Measurements from ENCODE around the gene PLBD2. TPM values are rescaled to one million over a fixed set of nuclear protein-coding genes. Genes with fewer than 3 reads are reported as not detected.

Gene PLBD2
- polyA plus RNA-seq, 4 donors, result 2.2 to 32.4 (median 6.7) TPM

DNA sequence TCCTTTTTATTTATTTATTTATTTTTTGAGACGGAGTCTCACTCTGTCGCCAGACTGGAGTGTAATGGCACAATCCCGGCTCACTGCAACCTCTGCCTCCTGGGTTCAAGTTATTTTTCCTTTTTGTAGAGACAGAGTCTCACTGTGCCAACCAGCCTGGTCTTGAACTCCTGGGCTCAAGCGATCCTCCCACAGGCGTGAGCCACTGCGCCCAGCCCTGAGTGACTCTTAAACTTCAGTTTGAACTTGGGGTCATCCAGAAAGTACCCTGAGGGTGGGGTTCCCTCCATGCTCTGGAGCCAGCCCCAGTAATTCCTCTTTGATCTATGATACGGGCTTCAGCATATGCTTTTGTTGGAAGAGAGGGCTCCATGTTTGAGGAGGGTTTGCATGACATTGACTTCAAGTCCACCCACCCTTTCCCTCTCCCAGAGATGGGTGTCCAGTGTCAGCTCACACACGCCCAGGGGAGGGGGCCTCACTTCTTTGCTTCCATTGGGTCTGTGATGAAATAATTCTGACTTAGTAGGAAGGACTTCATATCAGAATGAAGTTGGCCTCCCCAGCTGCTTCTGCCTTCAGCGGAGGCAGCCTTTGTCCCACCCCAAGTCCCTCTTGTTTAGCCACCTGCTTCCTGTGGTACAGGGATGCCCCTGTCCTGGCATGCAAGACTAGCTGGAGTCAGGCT is 33.4 kb downstream of the PLBD2 start:
- Histone ChIP-seq H3K4me3 (ENCODE audit: low read depth in 1 of 3, low read length in 3 of 3) (no peak overlapping the region), H3K36me3 (ENCODE audit: control insufficient read depth in 3 of 3, insufficient read depth in 2 of 3, low read depth in 1 of 3, low read length in 3 of 3) (peaks cover 0 to 24% (median 0%) of the 10 kb centered on the region in 3 donors), H3K27me3 (ENCODE audit: control insufficient read depth in 3 of 3, insufficient read depth in 3 of 3, low read length in 3 of 3) (no peaks in the 10 kb centered on the region), H3K4me1 (ENCODE audit: control insufficient read depth in 3 of 3, insufficient read depth in 2 of 3, low read depth in 1 of 3, low read length in 2 of 3) (no peaks in the 10 kb centered on the region), H3K27ac (ENCODE audit: low read depth in 1 of 3, low read length in 2 of 3) (no peak overlapping the region), H3K9me3 (ENCODE audit: control insufficient read depth in 2 of 2, insufficient read depth in 1 of 2, low read depth in 1 of 2, low read length in 1 of 2) (peaks cover 0 to 4% of the 10 kb centered on the region in 2 donors)
- WGBS, 3 donors, result 88 to 93% (median 92%) methylated on average over 9 of the region's 9 CpGs
- FAIRE-seq (no peak), DNase-seq (no peak)

DNA sequence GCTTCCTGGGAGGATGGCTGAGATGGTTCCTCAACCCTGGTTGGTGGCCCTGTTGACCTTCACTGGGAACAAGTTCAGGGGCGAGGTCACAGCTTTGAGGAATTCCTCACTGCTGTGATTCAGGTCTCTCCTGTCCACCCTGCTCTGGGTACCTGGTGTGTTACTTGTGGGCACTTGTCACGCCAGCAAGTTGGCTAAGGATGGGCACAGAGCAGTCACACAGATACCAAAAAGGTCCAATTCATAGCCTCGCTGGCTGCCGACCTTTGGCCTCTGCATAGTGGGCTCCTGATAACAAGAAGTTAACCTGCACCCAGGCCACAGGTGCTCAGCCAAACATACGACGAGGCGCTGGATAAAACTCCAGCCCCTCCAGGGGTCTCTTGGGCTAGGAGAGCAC is 34.1 kb downstream of the PLBD2 start:
- no peaks in the 10 kb centered on the region for H3K27me3 ChIP-seq (ENCODE audit: control insufficient read depth in 3 of 3, insufficient read depth in 3 of 3, low read length in 3 of 3)
- FAIRE-seq (no peak), DNase-seq (no peak)
- no peaks in the 10 kb centered on the region for H3K4me1 ChIP-seq (ENCODE audit: control insufficient read depth in 3 of 3, insufficient read depth in 2 of 3, low read depth in 1 of 3, low read length in 2 of 3)
- no peak overlapping the region for H3K27ac ChIP-seq (ENCODE audit: low read depth in 1 of 3, low read length in 2 of 3)
- peaks cover 0 to 4% of the 10 kb centered on the region in 2 donors for H3K9me3 ChIP-seq (ENCODE audit: control insufficient read depth in 2 of 2, insufficient read depth in 1 of 2, low read depth in 1 of 2, low read length in 1 of 2)
- WGBS, 3 donors, result 37 to 69% (median 64%) methylated on average over 7 of the region's 7 CpGs
- H3K36me3 ChIP-seq (ENCODE audit: control insufficient read depth in 3 of 3, insufficient read depth in 2 of 3, low read depth in 1 of 3, low read length in 3 of 3), result peaks cover 0 to 16% (median 0%) of the 10 kb centered on the region in 3 donors
- H3K4me3 ChIP-seq (ENCODE audit: low read depth in 1 of 3, low read length in 3 of 3), result no peak overlapping the region

DNA sequence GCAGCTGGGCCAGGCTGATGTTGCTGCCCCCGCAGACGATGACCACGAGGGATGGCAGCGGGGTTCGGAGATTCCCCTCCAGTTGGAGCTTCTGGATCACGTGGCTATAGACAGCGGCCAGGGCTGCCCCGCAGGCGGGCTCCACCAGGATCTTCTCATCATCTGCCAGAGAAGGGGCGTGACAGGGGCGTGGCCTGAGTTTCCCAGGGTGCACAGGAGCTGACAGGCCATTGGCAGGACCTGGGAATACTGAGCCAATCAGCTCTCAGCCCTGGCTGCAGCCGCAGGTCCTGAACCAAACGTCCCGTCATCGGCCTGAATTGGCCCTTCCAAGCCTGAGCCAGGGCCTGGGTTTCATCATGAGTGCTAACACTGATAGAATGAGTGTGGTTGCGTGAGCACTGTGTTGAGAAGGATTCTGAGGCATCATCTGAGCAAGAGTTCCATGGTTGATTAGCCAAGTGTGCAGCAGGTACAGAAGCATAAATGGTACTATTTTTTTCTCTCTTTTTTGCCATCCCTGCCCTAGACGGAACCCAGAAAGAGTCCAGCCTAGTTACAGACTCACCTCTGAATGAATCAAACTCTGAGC is 34.7 kb downstream of the PLBD2 start:
- Histone ChIP-seq H3K27me3 (ENCODE audit: control insufficient read depth in 3 of 3, insufficient read depth in 3 of 3, low read length in 3 of 3) (no peaks in the 10 kb centered on the region), H3K9me3 (ENCODE audit: control insufficient read depth in 2 of 2, insufficient read depth in 1 of 2, low read depth in 1 of 2, low read length in 1 of 2) (peaks cover 0 to 4% of the 10 kb centered on the region in 2 donors), H3K36me3 (ENCODE audit: control insufficient read depth in 3 of 3, insufficient read depth in 2 of 3, low read depth in 1 of 3, low read length in 3 of 3) (peaks cover 0 to 13% (median 0%) of the 10 kb centered on the region in 3 donors), H3K27ac (ENCODE audit: low read depth in 1 of 3, low read length in 2 of 3) (no peak overlapping the region), H3K4me1 (ENCODE audit: control insufficient read depth in 3 of 3, insufficient read depth in 2 of 3, low read depth in 1 of 3, low read length in 2 of 3) (no peaks in the 10 kb centered on the region), H3K4me3 (ENCODE audit: low read depth in 1 of 3, low read length in 3 of 3) (no peak overlapping the region)
- WGBS, 3 donors, result 70 to 74% (median 71%) methylated on average over 17 of the region's 17 CpGs
- FAIRE-seq (no peak), DNase-seq (no peak)

DNA sequence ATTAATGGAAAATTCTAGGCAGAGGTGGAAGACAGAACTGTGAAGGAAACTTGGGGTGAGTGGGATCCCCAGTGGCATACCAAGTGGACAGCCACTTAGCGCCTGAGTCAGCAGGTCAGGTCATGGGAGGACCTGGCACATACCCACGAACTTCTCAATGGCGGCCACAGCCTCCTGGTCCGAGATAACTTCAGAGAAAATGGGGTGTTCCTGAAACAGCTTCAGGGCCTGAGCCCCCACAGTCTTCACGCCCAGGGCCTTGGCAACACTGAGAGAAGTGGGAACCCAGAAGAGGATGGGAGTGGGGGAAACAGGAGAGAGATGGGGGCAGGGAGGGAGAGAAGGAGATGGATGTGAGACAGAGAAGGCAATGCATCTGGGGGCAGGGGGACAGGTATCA is 35.4 kb downstream of the PLBD2 start:
- WGBS, 3 donors, result 77 to 86% (median 86%) methylated on average over 5 of the region's 5 CpGs
- Histone ChIP-seq H3K9me3 (ENCODE audit: control insufficient read depth in 2 of 2, insufficient read depth in 1 of 2, low read depth in 1 of 2, low read length in 1 of 2) (peaks cover 0 to 4% of the 10 kb centered on the region in 2 donors), H3K4me3 (ENCODE audit: low read depth in 1 of 3, low read length in 3 of 3) (no peak overlapping the region), H3K36me3 (ENCODE audit: control insufficient read depth in 3 of 3, insufficient read depth in 2 of 3, low read depth in 1 of 3, low read length in 3 of 3) (peaks cover 0 to 7% (median 0%) of the 10 kb centered on the region in 3 donors), H3K27ac (ENCODE audit: low read depth in 1 of 3, low read length in 2 of 3) (no peak overlapping the region), H3K4me1 (ENCODE audit: control insufficient read depth in 3 of 3, insufficient read depth in 2 of 3, low read depth in 1 of 3, low read length in 2 of 3) (no peaks in the 10 kb centered on the region), H3K27me3 (ENCODE audit: control insufficient read depth in 3 of 3, insufficient read depth in 3 of 3, low read length in 3 of 3) (no peaks in the 10 kb centered on the region)
- DNase-seq (no peak), FAIRE-seq (no peak)

DNA sequence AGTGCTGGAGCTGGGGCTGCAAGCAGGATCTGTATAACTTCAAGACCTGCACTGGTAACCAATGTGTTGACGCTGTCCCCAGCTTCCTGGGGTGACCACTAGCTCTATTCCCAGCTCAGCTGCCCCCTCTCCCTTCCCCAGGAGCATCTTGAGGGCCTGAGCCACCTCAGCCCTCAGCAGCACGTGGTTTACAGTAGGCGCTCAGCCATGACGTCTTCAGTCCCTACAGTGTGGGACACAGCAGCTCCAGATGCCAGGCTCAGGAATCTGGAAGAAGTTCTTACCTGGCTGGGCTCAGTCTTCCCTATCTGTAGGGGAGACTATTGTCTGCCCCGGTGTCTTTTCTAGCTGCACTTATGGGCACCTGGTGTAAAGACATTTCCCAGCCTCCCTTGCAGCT is 36.7 kb downstream of the PLBD2 start:
- no peaks in the 10 kb centered on the region for H3K4me1 ChIP-seq (ENCODE audit: control insufficient read depth in 3 of 3, insufficient read depth in 2 of 3, low read depth in 1 of 3, low read length in 2 of 3)
- 78 to 83% (median 81%) methylated on average over 5 of the region's 5 CpGs for WGBS, 3 donors
- H3K9me3 ChIP-seq (ENCODE audit: control insufficient read depth in 2 of 2, insufficient read depth in 1 of 2, low read depth in 1 of 2, low read length in 1 of 2), result peaks cover 0 to 4% of the 10 kb centered on the region in 2 donors
- H3K4me3 ChIP-seq (ENCODE audit: low read depth in 1 of 3, low read length in 3 of 3), result no peak overlapping the region
- H3K36me3 ChIP-seq (ENCODE audit: control insufficient read depth in 3 of 3, insufficient read depth in 2 of 3, low read depth in 1 of 3, low read length in 3 of 3), result peaks cover 0 to 2% (median 0%) of the 10 kb centered on the region in 3 donors
- no peak overlapping the region for H3K27ac ChIP-seq (ENCODE audit: low read depth in 1 of 3, low read length in 2 of 3)
- no peak for FAIRE-seq
- no peak for DNase-seq
- H3K27me3 ChIP-seq (ENCODE audit: control insufficient read depth in 3 of 3, insufficient read depth in 3 of 3, low read length in 3 of 3), result no peaks in the 10 kb centered on the region

DNA sequence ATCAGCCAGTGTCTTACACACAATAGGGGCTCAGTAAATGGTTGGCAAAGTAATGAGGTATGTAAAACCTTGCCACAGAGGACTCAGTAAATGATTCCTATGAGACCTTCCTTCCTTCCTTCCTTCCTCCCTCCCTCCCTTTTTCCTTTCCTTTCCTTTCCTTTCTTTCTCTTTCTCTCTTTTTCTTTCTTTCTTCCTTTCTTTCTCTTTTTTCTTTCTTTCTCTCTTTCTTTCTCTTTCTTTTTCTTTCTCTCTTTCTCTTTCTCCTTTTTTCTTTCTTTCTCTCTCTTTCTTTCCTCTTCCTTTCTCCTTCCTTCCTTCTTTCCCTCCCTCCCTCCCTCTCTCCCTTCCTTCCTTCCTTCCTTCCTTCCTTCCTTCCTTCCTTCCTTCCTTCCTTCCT is 37.8 kb downstream of the PLBD2 start:
- Histone ChIP-seq H3K36me3 (ENCODE audit: control insufficient read depth in 3 of 3, insufficient read depth in 2 of 3, low read depth in 1 of 3, low read length in 3 of 3) (peaks cover 0 to under 1% (median 0%) of the 10 kb centered on the region in 3 donors), H3K9me3 (ENCODE audit: control insufficient read depth in 2 of 2, insufficient read depth in 1 of 2, low read depth in 1 of 2, low read length in 1 of 2) (peaks cover 0 to 4% of the 10 kb centered on the region in 2 donors), H3K27me3 (ENCODE audit: control insufficient read depth in 3 of 3, insufficient read depth in 3 of 3, low read length in 3 of 3) (no peaks in the 10 kb centered on the region), H3K4me1 (ENCODE audit: control insufficient read depth in 3 of 3, insufficient read depth in 2 of 3, low read depth in 1 of 3, low read length in 2 of 3) (no peaks in the 10 kb centered on the region), H3K4me3 (ENCODE audit: low read depth in 1 of 3, low read length in 3 of 3) (no peak overlapping the region), H3K27ac (ENCODE audit: low read depth in 1 of 3, low read length in 2 of 3) (no peak overlapping the region)
- DNase-seq, result no peak
- no peak for FAIRE-seq

DNA sequence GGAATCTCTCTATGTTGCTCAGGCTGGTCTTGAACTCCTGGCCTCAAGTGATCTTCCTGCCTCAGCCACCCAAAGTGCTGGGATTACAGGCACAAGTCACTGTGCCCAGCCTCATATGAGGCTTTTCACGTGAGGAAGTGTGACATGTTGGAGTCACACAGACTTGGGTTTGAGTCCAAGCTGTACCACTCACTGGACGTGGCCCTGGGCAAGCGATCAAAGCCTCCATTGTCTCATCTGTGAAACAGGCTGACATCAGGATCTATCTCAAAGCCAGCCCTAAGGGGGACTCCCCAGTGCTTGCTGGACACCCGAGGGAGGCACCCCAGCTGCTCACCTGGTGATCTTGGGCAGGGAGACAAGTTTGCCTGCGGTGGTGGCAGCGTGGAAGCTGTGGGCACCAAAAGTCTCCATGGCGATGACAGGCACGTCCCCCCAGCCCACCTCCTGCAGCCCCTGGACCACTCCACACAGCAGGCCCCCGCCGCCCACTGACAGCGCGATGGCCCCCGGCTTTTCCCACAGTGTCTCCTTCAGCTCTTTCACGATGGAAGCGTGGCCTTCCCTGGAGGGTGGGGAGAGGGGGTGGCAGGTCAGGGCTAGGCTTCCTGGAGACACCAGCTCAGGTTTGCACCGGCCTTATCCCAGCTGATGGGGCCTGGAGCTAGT is 38.6 kb downstream of the PLBD2 start:
- H3K27me3 ChIP-seq (ENCODE audit: control insufficient read depth in 3 of 3, insufficient read depth in 3 of 3, low read length in 3 of 3), result no peaks in the 10 kb centered on the region
- DNase-seq (no peak), FAIRE-seq (no peak)
- 49 to 70% (median 63%) methylated on average over 12 to 16 of the region's 16 CpGs for WGBS, 3 donors
- H3K27ac ChIP-seq (ENCODE audit: low read depth in 1 of 3, low read length in 2 of 3), result no peak overlapping the region
- H3K4me3 ChIP-seq (ENCODE audit: low read depth in 1 of 3, low read length in 3 of 3), result no peak overlapping the region
- no peaks in the 10 kb centered on the region for H3K4me1 ChIP-seq (ENCODE audit: control insufficient read depth in 3 of 3, insufficient read depth in 2 of 3, low read depth in 1 of 3, low read length in 2 of 3)
- no peaks in the 10 kb centered on the region for H3K36me3 ChIP-seq (ENCODE audit: control insufficient read depth in 3 of 3, insufficient read depth in 2 of 3, low read depth in 1 of 3, low read length in 3 of 3)
- H3K9me3 ChIP-seq (ENCODE audit: control insufficient read depth in 2 of 2, insufficient read depth in 1 of 2, low read depth in 1 of 2, low read length in 1 of 2), result peaks cover 0 to 4% of the 10 kb centered on the region in 2 donors

DNA sequence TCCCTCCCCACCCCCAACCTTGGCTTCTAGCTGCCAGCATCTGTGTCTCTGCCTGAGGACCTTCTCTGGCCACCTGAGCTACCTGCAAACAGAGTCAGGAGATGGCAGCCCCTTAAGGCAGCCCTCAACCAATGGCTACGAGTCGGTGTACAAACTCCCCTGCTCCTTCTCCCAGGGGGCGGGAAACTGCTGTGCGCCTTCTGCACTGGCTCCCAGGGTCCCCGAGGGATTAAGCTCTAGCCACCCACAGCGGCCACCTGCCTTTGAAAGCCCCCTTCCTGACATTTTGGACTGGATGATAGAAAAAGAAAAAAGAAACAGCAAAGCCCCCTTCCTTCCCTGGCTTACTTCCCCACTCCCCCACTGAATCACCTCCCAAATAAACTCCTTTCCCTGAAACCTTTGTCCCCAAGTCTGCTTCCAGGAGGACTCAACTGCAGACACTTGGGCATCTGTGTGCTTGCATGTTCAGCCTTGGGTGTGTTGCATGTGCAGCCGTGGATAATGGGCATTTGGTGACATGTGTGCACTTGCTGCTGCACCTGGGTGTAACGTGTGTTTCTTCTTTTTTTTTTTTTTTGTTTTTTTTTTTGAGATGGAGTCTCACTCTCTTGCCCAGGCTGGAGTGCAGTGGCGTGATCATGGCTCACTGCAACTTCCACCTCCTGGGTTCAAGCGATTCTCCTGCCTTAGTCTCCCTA is 39.3 kb downstream of the PLBD2 start:
- Histone ChIP-seq H3K9me3 (ENCODE audit: control insufficient read depth in 2 of 2, insufficient read depth in 1 of 2, low read depth in 1 of 2, low read length in 1 of 2) (peaks cover 0 to 4% of the 10 kb centered on the region in 2 donors), H3K36me3 (ENCODE audit: control insufficient read depth in 3 of 3, insufficient read depth in 2 of 3, low read depth in 1 of 3, low read length in 3 of 3) (no peaks in the 10 kb centered on the region), H3K4me3 (ENCODE audit: low read depth in 1 of 3, low read length in 3 of 3) (no peak overlapping the region), H3K27me3 (ENCODE audit: control insufficient read depth in 3 of 3, insufficient read depth in 3 of 3, low read length in 3 of 3) (no peaks in the 10 kb centered on the region), H3K4me1 (ENCODE audit: control insufficient read depth in 3 of 3, insufficient read depth in 2 of 3, low read depth in 1 of 3, low read length in 2 of 3) (no peaks in the 10 kb centered on the region), H3K27ac (ENCODE audit: low read depth in 1 of 3, low read length in 2 of 3) (no peak overlapping the region)
- WGBS, 3 donors, result 38 to 57% (median 48%) methylated on average over 10 of the region's 10 CpGs
- no peak for DNase-seq
- FAIRE-seq, result no peak
